Stimulated activated CD8-positive, alpha-beta memory T cell treated with anti-CD3 and anti-CD28 coated beads, Interleukin-12 subunit alpha, Interleukin-12 subunit beta, amount 100 ng/mL, for 1 hour (primary cell): Measurements from ENCODE around the gene AGAP1.

Experiments
- DNase-seq: peaks from one replicate; pipeline ENCODE4 v3.0.0-alpha.2; 2020; ENCODE audit warnings: low read depth

Gene AGAP1

DNA sequence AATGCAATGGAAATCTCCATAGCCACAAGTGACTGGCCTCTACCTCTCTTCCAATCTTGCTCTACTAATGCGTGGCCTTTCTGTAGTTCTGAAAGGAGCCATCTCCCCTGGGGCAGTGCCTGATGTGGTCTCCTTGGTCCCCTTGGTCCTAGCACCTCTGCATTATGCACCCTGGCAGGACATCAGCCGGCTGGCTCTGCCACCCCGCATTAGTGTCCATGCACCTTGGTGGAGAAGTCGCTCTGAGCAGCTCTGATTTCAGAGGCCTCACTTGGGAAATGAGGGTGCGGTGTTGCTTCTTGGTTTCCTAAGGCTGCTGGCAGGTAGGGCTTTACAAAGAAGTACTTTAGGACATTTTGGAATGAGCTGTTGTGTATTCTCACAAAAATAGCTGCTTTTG is 356.4 kb downstream of the AGAP1 start:
- no peak for DNase-seq

DNA sequence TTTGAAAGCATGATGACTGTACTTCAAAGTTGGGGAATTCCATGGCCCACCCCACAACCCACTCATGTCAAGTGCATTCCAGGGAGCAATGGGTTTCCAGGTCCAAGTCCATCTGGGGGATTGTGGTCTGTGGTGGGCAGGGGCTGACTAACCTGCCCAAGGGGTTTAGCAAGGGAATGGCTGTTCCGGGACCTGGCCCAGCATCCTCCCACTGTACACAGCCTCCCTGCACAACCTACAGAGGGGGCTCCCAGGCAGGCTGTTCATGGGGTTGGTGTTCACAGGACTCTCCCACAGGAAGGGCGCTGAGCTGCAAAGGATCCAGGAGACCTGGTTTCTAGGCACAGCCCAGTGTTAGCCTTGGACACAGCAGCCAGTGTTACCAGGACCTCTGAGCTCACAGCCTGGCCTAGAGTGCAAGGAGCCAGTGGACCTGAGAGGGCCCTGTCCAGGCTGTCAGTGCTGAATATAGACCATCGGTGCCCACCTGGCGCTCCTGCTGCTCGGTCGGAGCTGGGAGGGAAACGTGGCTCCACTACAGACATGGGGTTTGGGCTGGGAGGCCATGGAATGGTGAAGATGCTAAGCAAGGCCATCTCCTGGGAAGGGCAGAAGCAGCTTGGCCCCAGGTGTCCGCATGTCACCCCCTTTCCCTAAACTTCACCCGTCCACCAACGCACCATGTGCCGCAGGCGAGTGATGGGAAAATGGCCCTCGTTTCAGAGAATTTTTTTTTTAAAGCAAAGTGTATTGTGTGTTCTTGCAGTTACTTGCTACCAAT is 357.1 kb downstream of the AGAP1 start:
- no peak for DNase-seq

DNA sequence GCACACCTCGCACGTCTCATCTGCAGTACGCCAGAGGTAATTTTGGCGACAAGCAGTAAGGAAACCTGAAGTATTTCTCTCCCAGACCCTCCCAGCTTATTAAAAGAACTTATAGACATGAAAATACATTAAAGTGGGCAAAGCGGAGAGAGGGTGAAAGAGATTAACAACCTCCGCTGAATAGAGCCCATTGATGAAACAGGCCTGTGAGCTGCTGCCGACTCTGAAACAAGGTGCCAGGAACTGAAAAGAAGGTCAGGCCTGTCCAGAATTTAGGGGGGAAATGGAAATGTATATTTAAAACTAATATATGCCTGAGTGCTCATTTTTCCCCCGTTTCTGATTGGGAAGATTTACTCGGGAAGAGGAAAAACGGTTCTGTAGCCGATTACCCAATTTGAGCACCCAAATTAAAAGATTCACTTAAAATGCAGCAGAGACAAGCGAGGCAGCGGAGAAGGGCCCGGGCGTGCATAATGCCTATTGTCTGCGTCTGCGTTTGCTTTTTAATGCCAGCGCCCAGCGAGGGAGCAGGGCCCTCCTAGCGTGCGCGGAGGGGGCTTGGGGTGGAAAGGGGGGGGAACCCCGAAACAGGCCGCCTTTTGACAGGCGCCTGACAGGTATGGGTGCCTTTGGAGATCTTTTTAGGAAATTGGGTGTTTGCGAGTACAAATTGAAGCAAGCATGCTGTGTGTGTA is 358.1 kb downstream of the AGAP1 start:
- no peak for DNase-seq

- DNase-seq: no peak
These were observed 358.7 kb downstream of the AGAP1 start for GRCh38 chr2:235852526-235852920.

- DNase-seq: no peak
These were observed 360.4 kb downstream of the AGAP1 start for GRCh38 chr2:235854276-235854675.

DNA sequence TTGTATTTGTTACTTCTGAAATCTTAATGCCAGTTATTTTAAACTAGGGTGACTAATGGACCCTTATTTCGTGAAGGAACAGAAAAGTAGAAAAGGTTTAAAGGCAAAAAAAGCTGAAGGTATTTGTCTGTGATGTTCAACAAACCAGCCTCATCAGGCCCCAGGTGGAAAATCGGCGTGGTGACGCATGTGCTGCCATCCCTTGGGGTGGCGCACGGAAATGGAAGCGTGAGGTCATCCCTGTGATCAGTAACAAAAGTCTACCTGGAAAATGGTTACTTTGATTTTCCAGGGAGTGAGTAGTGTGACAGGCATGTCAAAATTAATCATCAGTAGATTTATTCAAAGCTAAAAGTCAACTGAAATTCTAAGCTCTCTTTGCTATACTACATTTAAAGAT is 361.2 kb downstream of the AGAP1 start:
- no peak for DNase-seq

GRCh38 chr2:235856151-235856854 is 362.5 kb downstream of the AGAP1 start:
- no peak for DNase-seq

DNA sequence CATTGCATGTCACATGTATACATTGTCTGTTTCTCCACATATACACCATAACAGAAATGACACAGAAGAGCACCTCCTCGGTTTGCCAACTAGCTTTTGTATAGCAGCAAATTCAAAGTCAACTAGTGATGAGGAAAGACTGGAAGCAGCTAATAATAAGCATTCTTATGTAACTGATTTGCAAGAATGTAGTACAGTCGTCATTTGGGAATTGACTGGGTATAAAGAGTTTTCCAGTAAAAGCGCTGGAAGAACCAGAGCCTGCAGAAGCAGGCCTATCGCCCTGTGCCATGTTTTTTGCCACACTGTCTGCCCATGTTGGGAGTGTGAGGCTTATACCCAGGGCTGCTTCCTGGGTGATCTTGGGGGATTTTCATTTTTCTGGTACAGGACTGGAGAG is 363.8 kb downstream of the AGAP1 start:
- DNase-seq: no peak

DNA sequence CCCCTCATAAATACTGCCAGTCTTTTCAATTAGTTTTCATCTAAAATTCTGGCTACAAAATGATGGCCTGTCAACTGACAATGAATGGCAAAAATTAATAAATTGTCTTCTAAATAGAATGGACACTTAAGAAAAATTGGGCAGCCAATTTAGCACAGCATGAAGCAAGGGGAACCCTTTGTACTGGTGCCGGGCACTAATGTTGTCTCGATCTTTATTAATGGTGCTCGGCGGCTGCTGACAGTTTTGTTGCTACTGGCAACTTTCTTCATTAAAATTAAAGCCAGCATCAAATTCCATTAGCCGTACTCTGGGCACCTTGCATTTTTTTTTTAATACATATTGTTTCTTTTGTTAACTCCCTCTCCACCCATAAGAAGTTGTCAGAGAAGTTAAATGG is 365.0 kb downstream of the AGAP1 start:
- DNase-seq: no peak

DNA sequence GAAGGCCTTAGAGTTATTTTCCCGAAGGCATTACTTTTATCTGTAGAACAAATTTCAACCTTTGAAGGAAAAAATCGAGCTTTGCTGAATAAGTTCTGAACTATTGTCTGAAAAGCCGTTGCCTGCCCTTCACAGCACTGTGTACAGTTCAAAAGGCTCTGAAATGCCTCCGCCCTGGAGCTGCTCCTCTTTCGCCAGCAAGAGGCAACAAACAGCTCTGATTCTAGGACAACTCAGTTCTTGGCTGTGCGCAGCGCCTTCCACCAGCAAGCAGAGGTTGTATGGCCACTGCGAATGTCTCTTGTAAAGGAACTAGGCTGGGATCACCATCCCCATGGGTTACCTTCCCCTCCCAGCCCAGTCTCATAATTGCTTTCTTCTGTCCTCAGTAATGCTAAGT is 365.8 kb downstream of the AGAP1 start:
- no peak for DNase-seq

GRCh38 chr2:235860111-235860510 is 366.3 kb downstream of the AGAP1 start:
- DNase-seq: no peak

- DNase-seq: no peak
These were observed 367.0 kb downstream of the AGAP1 start for GRCh38 chr2:235860871-235861270.

DNA sequence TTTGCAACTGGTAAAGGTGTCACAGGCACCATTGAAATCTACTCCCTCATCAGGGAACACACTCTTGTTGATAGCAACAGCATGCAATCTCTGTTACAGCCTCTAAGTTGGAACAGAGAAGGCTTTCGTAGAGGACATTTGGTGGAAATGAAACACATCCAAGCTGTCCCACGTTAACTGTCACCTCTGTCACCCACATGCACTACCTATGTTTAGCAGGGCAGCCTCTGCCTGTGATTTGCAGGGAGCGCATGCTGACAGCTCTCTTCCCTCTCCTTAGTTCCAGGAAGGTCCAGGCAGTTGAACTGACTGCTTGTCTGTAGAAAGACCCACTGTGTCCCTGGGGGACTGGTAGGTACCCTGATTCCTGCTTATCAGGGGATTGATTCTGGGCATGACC is 367.5 kb downstream of the AGAP1 start:
- no peak for DNase-seq

- DNase-seq: no peak
These were observed 369.6 kb downstream of the AGAP1 start for GRCh38 chr2:235863414-235863813.

DNA sequence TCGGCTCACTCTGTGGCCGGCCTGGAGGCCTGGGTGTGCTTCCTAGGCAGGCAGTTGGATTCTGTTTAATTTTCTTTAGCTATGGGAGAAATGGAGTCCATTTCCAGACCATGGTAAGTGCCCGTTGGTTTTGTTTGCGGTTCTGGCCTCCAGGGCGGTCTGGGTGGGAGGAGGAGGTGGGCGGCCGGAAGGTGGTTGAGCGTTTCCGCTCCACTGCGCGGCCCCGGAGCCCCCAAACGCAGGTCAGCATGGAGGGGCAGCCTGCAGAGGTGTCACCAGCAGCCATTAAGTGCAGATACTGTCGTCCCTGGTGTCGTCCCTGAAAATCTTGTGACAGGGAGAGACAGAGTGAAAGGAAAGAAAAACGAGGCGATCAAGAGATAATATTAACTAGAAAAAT is 370.5 kb downstream of the AGAP1 start:
- DNase-seq: no peak

- DNase-seq: no peak
These were observed 371.1 kb downstream of the AGAP1 start for GRCh38 chr2:235864733-235865515.

DNA sequence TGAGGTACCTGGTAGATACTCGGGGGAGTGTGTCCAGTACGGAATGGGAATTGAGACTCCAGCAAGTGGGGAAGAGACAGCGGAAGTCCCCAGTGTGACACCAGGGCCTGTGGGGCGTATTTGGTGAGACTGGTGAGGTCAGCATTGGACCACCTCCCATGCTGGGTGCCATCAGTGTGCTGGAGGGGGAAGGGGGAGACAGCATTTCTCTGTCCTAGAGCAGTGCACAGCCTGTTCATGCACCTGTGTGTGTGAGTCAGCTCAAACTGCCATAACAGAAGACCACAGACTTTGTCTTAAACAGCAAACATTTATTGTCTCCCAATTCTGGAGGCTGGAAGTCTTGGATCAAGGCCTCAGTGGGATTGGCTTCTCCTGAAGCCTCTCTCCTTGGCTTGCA is 372.5 kb downstream of the AGAP1 start:
- DNase-seq: no peak

DNA sequence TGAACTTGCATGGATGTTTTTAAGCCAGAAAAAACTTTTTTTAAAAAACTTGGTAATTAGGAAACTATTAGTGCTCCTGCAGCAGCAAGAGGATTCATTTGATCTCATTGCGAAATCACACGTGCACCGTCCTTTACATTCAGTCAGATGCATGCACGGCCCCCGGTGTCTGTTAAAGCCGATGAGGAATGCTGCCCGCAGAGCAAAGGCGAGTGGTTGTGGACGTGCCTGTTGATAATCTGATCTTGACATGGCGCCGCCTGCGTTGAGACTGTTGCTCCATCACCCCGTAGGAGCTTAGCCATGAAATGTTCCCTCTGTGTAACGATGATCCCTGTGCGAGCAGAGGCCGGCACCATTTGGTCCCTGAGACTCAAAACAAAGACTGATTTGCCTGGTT is 374.4 kb downstream of the AGAP1 start:
- no peak for DNase-seq

DNA sequence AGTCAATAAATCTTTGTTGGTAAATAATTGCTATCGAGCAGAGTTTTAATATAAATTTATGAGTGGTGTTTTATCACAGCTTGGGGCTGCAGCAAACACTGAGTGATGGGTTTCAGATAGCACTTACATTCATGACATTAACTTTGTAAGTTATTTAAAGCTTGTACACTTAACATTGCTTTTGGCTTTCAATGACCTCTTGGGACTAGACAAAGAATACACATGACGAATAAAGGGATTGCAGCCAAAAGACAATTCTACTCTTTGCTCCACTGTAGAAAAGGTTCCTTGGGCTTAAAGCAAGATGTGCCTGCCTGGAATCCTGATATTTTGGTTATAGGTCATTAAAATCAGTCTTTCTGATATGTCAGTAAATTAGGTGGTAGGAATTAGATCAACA is 374.8 kb downstream of the AGAP1 start:
- no peak for DNase-seq

DNA sequence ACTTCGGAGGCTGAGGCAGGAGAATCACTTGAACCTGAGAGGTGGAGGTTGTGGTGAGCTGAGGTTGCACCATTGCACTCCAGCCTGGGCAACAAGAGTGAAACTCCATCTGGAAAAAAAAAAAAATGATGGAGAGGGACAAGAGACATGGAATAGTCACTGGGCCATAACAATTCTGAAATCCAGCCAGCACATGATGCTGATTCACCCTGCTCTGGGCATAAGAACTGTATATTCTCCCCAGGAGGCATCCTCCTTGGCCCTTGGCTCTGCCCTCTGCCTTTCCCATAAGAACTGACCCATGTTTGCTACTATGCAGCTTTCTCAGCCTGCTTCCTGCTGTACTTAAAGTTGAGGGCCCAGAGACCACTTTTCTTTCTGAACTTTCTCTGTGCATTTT is 376.7 kb downstream of the AGAP1 start:
- DNase-seq: no peak

DNA sequence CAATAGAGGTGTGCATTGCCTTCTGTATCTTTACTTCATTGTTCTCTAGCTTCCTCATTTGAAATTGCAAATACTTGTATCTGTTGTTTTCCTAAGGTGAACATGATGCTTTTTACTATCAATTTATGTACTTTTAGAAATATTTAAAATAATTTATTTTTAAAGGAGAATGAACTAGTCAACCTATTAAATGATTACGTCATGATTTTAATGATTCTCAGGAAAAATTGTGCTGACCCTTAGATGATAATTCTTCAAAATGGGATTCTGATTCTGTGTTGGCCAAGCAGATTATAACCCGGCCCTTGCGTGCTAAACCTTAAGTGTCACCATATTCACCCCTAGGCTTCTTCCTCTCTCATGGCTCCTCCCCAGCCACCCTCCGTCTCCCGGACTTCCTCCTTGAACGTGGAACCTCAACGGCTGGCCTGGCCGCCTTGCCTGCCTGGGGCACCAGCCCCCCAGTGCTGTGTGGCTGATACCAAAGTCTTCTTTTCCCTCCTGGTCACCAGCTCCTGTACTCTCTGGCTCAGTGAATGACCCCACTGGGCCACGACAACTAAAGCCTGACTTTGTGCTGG is 382.3 kb downstream of the AGAP1 start:
- DNase-seq: no peak

- no peak for DNase-seq
These were observed 383.5 kb downstream of the AGAP1 start for GRCh38 chr2:235877275-235877802.
